Measurements from ENCODE around the gene LRRK1. TPM values are rescaled to one million over a fixed set of nuclear protein-coding genes. Genes with fewer than 3 reads are reported as not detected.

Gene LRRK1
- total RNA-seq, 1 experiment from 2014 or later, result 7.0 TPM

DNA sequence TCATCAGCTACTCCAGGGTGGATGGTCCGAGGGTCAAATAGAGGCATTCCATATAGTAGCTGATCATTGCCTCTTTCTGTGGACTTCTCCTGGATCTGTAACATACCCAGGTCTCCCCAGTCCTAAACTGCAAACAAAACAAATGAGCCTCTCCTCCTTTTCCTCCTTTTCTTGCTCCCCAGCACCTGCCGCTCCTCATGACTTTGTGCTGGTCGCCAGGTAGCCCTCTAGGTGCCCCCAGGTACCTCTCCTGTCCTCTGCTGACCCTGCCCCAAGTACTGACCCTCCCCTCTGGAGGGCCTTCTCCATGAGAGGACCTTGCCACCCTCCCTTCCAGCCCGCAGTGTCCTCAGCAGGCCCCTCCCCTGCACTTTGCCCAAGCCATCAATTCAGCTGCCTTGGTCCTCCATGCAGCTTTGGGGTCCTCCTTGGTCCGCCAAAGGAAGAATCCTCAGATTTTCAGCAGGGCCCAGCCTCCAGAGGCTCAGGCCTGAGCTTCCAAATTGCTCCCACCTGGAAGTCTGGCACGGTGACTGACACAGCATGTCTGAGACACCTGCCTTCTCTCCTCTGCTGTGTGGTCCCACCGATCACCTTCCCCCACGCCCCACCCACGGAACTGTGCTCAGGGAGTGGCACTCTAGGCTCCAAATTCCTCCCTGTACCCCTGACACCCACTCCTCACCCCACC, 111.0 kb downstream of the LRRK1 start:
- ChIA-PET CTCF (no interaction called here), POLR2A (ENCODE audit: unreplicated experiment) (no interaction called here)
- no TSS peak for BruUV-seq (replicated peaks)
- Histone ChIP-seq H3K4me1 (ENCODE audit: insufficient read depth, low read length) (no peaks in the 10 kb centered on the region), H3K4me3 (ENCODE audit: low read length) (no peak overlapping the region), H3K9me3 (ENCODE audit: low read length) (no peaks in the 10 kb centered on the region), H3K9me2 (replicated peaks; ENCODE audit: low read length) (no peaks in the 10 kb centered on the region), H3K27ac (ENCODE audit: low read length) (no peak overlapping the region), H2AFZ (ENCODE audit: low read length) (no peak overlapping the region), H3K4me2 (ENCODE audit: low read length) (no peak overlapping the region), H3K79me2 (ENCODE audit: low read length) (no peaks in the 10 kb centered on the region), H4K20me1 (ENCODE audit: low read length) (no peaks in the 10 kb centered on the region), H3K36me3 (ENCODE audit: low read depth, low read length) (no peaks in the 10 kb centered on the region), H3F3A (ENCODE audit: low read length, unreplicated experiment) (no peaks in the 10 kb centered on the region), H3K27me3 (ENCODE audit: low read length) (no peaks in the 10 kb centered on the region), H3K9ac (ENCODE audit: low read length) (no peak overlapping the region)
- TF ChIP-seq EZH2 (IDR thresholded peaks at IDR 0.05; ENCODE audit: low read length, unreplicated experiment) (no peak), EZH2phosphoT487 (IDR thresholded peaks at IDR 0.05; ENCODE audit: borderline replicate concordance, low read length) (no peak), CTCF (conservative IDR thresholded peaks at IDR 0.05; ENCODE audit: low read depth, low read length) (no peak)
- no peak for ATAC-seq
- intact Hi-C loops (cut with micrococcal nuclease), result no loop called here
- no peak for DNase-seq

DNA sequence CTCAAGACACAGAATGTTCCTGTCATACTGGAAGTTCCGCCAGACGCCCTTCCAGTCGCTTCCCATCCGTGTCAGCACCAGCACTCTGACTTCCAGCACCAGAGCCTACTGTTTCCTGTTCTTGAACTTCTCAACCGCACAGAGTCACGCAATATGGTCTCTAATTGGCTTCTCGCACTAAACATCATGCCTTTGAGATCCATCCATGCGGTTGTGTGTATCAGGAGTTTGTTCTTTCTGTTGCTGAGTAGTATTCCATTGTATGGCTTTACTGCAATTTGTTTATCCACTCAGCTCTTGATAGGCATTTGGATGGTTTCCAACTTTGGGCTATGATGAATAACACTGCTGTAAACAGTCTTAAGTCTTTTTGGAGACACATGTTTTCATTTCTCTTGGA, 112.1 kb downstream of the LRRK1 start:
- Histone ChIP-seq H3K4me1 (ENCODE audit: insufficient read depth, low read length) (no peaks in the 10 kb centered on the region), H3K9ac (ENCODE audit: low read length) (no peak overlapping the region), H3K4me2 (ENCODE audit: low read length) (no peak overlapping the region), H3K79me2 (ENCODE audit: low read length) (no peaks in the 10 kb centered on the region), H2AFZ (ENCODE audit: low read length) (no peak overlapping the region), H3K27me3 (ENCODE audit: low read length) (no peaks in the 10 kb centered on the region), H3F3A (ENCODE audit: low read length, unreplicated experiment) (no peaks in the 10 kb centered on the region), H4K20me1 (ENCODE audit: low read length) (no peaks in the 10 kb centered on the region), H3K9me2 (replicated peaks; ENCODE audit: low read length) (no peaks in the 10 kb centered on the region), H3K9me3 (ENCODE audit: low read length) (no peaks in the 10 kb centered on the region), H3K27ac (ENCODE audit: low read length) (no peak overlapping the region), H3K36me3 (ENCODE audit: low read depth, low read length) (peaks cover 4% of the 10 kb centered on the region), H3K4me3 (ENCODE audit: low read length) (no peak overlapping the region)
- ChIA-PET POLR2A (ENCODE audit: unreplicated experiment) (no interaction called here), CTCF (no interaction called here)
- TF ChIP-seq CTCF (conservative IDR thresholded peaks at IDR 0.05; ENCODE audit: low read depth, low read length) (no peak), EZH2 (IDR thresholded peaks at IDR 0.05; ENCODE audit: low read length, unreplicated experiment) (no peak), EZH2phosphoT487 (IDR thresholded peaks at IDR 0.05; ENCODE audit: borderline replicate concordance, low read length) (no peak)
- ATAC-seq (peak; percentile 31; the same call in 1 of the 2 replicates), DNase-seq (peak; percentile 24)
- no TSS peak for BruUV-seq (replicated peaks)
- intact Hi-C loops (cut with micrococcal nuclease), result no loop called here

DNA sequence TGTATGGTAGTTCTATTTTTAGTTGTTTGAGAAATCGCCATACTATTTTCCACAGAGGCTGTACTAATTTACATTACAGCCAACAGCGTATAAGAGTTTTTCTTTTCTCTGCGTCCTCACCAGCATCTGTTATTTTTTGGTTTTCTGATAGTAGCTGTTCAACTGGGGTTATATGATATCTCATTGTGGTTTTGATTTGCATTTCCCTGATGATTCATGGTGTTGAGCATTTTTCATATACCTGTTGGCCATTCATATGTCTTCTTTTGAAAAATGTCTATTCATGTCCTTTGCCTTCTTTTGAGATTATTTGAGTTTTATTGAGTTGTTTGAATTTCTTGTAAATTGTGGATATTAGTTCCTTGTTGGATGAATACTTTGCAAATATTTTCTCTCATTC, 114.6 kb downstream of the LRRK1 start:
- H3K36me3 ChIP-seq (ENCODE audit: low read depth, low read length), result peaks cover 6% of the 10 kb centered on the region
- no peaks in the 10 kb centered on the region for H3K27me3 ChIP-seq (ENCODE audit: low read length)
- ChIA-PET POLR2A (ENCODE audit: unreplicated experiment) (no interaction called here), CTCF (no interaction called here)
- no peak overlapping the region for H3K4me2 ChIP-seq (ENCODE audit: low read length)
- ATAC-seq (no peak), DNase-seq (peak; percentile 4)
- no peaks in the 10 kb centered on the region for H3K4me1 ChIP-seq (ENCODE audit: insufficient read depth, low read length)
- no peak overlapping the region for H3K27ac ChIP-seq (ENCODE audit: low read length)
- no peaks in the 10 kb centered on the region for H3F3A ChIP-seq (ENCODE audit: low read length, unreplicated experiment)
- no peak overlapping the region for H3K9ac ChIP-seq (ENCODE audit: low read length)
- intact Hi-C loops (cut with micrococcal nuclease), result no loop called here
- H3K9me3 ChIP-seq (ENCODE audit: low read length), result no peaks in the 10 kb centered on the region
- no peak overlapping the region for H2AFZ ChIP-seq (ENCODE audit: low read length)
- TF ChIP-seq EZH2 (IDR thresholded peaks at IDR 0.05; ENCODE audit: low read length, unreplicated experiment), result no peak
- no peak for TF ChIP-seq EZH2phosphoT487 (IDR thresholded peaks at IDR 0.05; ENCODE audit: borderline replicate concordance, low read length)
- no peak for TF ChIP-seq CTCF (conservative IDR thresholded peaks at IDR 0.05; ENCODE audit: low read depth, low read length)
- H3K4me3 ChIP-seq (ENCODE audit: low read length), result no peak overlapping the region
- no peaks in the 10 kb centered on the region for H4K20me1 ChIP-seq (ENCODE audit: low read length)
- BruUV-seq (replicated peaks), result no TSS peak
- H3K9me2 ChIP-seq (replicated peaks; ENCODE audit: low read length), result no peaks in the 10 kb centered on the region
- H3K79me2 ChIP-seq (ENCODE audit: low read length), result no peaks in the 10 kb centered on the region
